CD4-positive, alpha-beta T cell treated with Interleukin-17A for 1 hour (primary cell): Measurements from ENCODE around the gene VAPA.

Source experiments
- DNase-seq: peaks from one replicate; pipeline ENCODE4 v3.0.0-alpha.2; 2020

Gene VAPA

GRCh38 chr18:9915291-9916076, 1.7 kb downstream of the VAPA start:
- DNase-seq, result no peak

GRCh38 chr18:9916077-9916639, 2.3 kb downstream of the VAPA start:
- DNase-seq, result no peak

GRCh38 chr18:9916808-9917207, 3.0 kb downstream of the VAPA start:
- DNase-seq, result no peak

- no peak for DNase-seq
Measured at GRCh38 chr18:9918016-9918680, 4.3 kb downstream of the VAPA start.

GRCh38 chr18:9919564-9920232, 5.9 kb downstream of the VAPA start:
- DNase-seq, result no peak

GRCh38 chr18:9922592-9923311, 8.9 kb downstream of the VAPA start:
- DNase-seq, result no peak

- no peak for DNase-seq
Measured at GRCh38 chr18:9924371-9924943, 10.6 kb downstream of the VAPA start.

GRCh38 chr18:9925369-9925768, 11.6 kb downstream of the VAPA start:
- no peak for DNase-seq

- no peak for DNase-seq
Measured at GRCh38 chr18:9925795-9926194, 12.0 kb downstream of the VAPA start.

- DNase-seq, result no peak
Measured at GRCh38 chr18:9926223-9926894, 12.5 kb downstream of the VAPA start.

- DNase-seq, result no peak
Measured at GRCh38 chr18:9926977-9927376, 13.2 kb downstream of the VAPA start.

GRCh38 chr18:9927392-9928063, 13.7 kb downstream of the VAPA start:
- no peak for DNase-seq

- no peak for DNase-seq
Measured at GRCh38 chr18:9928646-9929259, 14.9 kb downstream of the VAPA start.

- DNase-seq, result no peak
Measured at GRCh38 chr18:9930299-9930884, 16.6 kb downstream of the VAPA start.

GRCh38 chr18:9931146-9931545, 17.3 kb downstream of the VAPA start:
- DNase-seq, result no peak

- DNase-seq, result no peak
Measured at GRCh38 chr18:9931678-9932077, 17.9 kb downstream of the VAPA start.

- no peak for DNase-seq
Measured at GRCh38 chr18:9933865-9934264, 20.0 kb downstream of the VAPA start.

- DNase-seq, result no peak
Measured at GRCh38 chr18:9934274-9934673, 20.5 kb downstream of the VAPA start.

GRCh38 chr18:9941103-9941502, 27.3 kb downstream of the VAPA start:
- no peak for DNase-seq

- no peak for DNase-seq
Measured at GRCh38 chr18:9941660-9942059, 27.8 kb downstream of the VAPA start.

- no peak for DNase-seq
Measured at GRCh38 chr18:9943311-9943710, 29.5 kb downstream of the VAPA start.
